Smooth muscle cell (in vitro differentiated cells): ENCODE measurements around the gene SRMS. TPM values are rescaled to one million over a fixed set of nuclear protein-coding genes. Genes with fewer than 3 reads are reported as not detected.

Experiments
- DNase-seq: peaks from one replicate; lab custom pipeline; 2025; ENCODE audit not compliant: unreplicated experiment; lab: John Stamatoyannopoulos, UW
- H2AFZ ChIP-seq: fragments of 200-600 bp; sonication (generic); 2 replicates; pipeline ENCODE4 v1.6.0; 2016; ENCODE audit warnings: antibody characterized with exemption, low read depth, mild to moderate bottlenecking
- H3F3A ChIP-seq: fragments of 200-600 bp; sonication (generic); 2 replicates; pipeline ENCODE4 v1.6.0; 2017; ENCODE audit warnings: antibody characterized with exemption, low read depth
- H3K27ac ChIP-seq: fragments of 200-600 bp; sonication (generic); 2 replicates; pipeline ENCODE4 v1.5.1; 2016; ENCODE audit warnings: low read depth, mild to moderate bottlenecking
- H3K27me3 ChIP-seq: fragments of 200-600 bp; sonication (generic); 2 replicates; pipeline ENCODE4 v1.6.1; 2016; ENCODE audit warnings: low read depth, mild to moderate bottlenecking
- H3K36me3 ChIP-seq: fragments of 200-600 bp; sonication (generic); 2 replicates; pipeline ENCODE4 v1.5.1; 2016; ENCODE audit warnings: low read depth
- H3K4me1 ChIP-seq: fragments of 200-600 bp; sonication (generic); 2 replicates; pipeline ENCODE4 v1.5.1; 2016; ENCODE audit warnings: low read depth
- H3K4me2 ChIP-seq: fragments of 200-600 bp; sonication (generic); 2 replicates; pipeline ENCODE4 v1.6.0; 2016; ENCODE audit warnings: mild to moderate bottlenecking
- H3K4me3 ChIP-seq: fragments of 200-600 bp; sonication (generic); 2 replicates; pipeline ENCODE4 v1.5.1; 2016; ENCODE audit warnings: mild to moderate bottlenecking
- H3K79me2 ChIP-seq: fragments of 200-600 bp; sonication (generic); 2 replicates; pipeline ENCODE4 v1.6.0; 2016; ENCODE audit warnings: low read depth, mild to moderate bottlenecking
- H3K9ac ChIP-seq: fragments of 200-600 bp; sonication (generic); 2 replicates; pipeline ENCODE4 v1.6.0; 2016; ENCODE audit warnings: low read depth
- H3K9me3 ChIP-seq: fragments of 200-600 bp; sonication (generic); replicated peaks from 2 replicates; pipeline ENCODE4 v1.5.1; 2016; ENCODE audit warnings: low read depth
- H4K20me1 ChIP-seq: fragments of 200-600 bp; sonication (generic); 2 replicates; pipeline ENCODE4 v1.6.0; 2016; ENCODE audit warnings: low read depth
- WGBS: methylation state at CpG from one replicate; pipeline ENCODE4 v1.1.7; 2016; ENCODE audit warnings: low lambda C conversion rate; 5-methylcytosine and 5-hydroxymethylcytosine counted together
- polyA plus RNA-seq: library from polyadenylated mRNA; unstranded; fragments of >200 nt; fragmentation: Nextera tagmentation; extraction: Ambion mirVana; gene quantifications from 2 replicates; pipeline ENCODE4 v1.2.1, GENCODE V29; 2016
- total RNA-seq: library from RNA; depleted of rRNA; stranded (reverse); fragments of >200 nt; gene quantifications from 2 replicates; pipeline ENCODE4 v1.2.3, GENCODE V29; 2014
- TF ChIP-seq, protein P1 (sequence below): fragments of 200-600 bp; sonication (generic); IDR thresholded peaks from 2 replicates; pipeline ENCODE4 v1.5.1; 2017; ENCODE audit warnings: borderline replicate concordance, mild to moderate bottlenecking, antibody characterized with exemption; ENCODE audit not compliant: insufficient read depth, poor library complexity, severe bottlenecking

SRMS gene
- total and polyA plus RNA-seq, 2 experiments from 2014 or later, result not detected

DNA sequence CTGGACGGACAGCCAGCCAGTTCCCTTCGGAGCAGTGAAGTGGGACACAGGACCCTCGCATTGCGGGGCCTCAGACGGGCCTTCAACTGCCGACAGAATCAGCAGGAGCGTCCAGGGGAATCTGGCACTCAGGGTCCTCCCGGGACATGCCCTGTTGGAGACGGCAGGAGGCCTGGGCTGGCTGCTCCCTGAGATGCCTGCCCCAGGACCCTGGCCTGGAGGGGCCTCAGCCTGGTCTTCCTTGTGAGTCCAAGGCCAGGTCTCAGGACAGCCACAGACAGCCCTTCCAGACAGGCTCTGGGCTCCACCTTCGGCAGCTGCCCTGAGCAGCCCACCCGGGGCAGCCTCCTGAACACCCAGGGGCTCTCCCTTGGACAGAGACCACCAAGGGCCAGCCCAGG lies 41.1 kb upstream of the SRMS start:
- Histone ChIP-seq H4K20me1 (no peaks in the 10 kb centered on the region), H2AFZ (no peak overlapping the region), H3K36me3 (no peaks in the 10 kb centered on the region), H3K4me3 (no peak overlapping the region), H3K9ac (no peak overlapping the region), H3K79me2 (no peaks in the 10 kb centered on the region), H3K4me1 (no peaks in the 10 kb centered on the region), H3K4me2 (no peak overlapping the region), H3K9me3 (no peaks in the 10 kb centered on the region), H3K27ac (no peak overlapping the region), H3F3A (no peaks in the 10 kb centered on the region), H3K27me3 (no peaks in the 10 kb centered on the region)
- TF ChIP-seq, protein P1, sequence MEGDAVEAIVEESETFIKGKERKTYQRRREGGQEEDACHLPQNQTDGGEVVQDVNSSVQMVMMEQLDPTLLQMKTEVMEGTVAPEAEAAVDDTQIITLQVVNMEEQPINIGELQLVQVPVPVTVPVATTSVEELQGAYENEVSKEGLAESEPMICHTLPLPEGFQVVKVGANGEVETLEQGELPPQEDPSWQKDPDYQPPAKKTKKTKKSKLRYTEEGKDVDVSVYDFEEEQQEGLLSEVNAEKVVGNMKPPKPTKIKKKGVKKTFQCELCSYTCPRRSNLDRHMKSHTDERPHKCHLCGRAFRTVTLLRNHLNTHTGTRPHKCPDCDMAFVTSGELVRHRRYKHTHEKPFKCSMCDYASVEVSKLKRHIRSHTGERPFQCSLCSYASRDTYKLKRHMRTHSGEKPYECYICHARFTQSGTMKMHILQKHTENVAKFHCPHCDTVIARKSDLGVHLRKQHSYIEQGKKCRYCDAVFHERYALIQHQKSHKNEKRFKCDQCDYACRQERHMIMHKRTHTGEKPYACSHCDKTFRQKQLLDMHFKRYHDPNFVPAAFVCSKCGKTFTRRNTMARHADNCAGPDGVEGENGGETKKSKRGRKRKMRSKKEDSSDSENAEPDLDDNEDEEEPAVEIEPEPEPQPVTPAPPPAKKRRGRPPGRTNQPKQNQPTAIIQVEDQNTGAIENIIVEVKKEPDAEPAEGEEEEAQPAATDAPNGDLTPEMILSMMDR, result no peak
- DNase-seq, result no peak
- WGBS, result 96% methylated on average over 11 of the region's 11 CpGs

GRCh38 chr20:63587776-63588591 lies 40.4 kb upstream of the SRMS start:
- Histone ChIP-seq H3F3A (no peaks in the 10 kb centered on the region), H2AFZ (no peak overlapping the region), H4K20me1 (no peaks in the 10 kb centered on the region), H3K4me2 (no peak overlapping the region), H3K27me3 (no peaks in the 10 kb centered on the region), H3K9ac (no peak overlapping the region), H3K9me3 (no peaks in the 10 kb centered on the region), H3K4me3 (no peak overlapping the region), H3K4me1 (no peaks in the 10 kb centered on the region), H3K36me3 (no peaks in the 10 kb centered on the region), H3K79me2 (no peaks in the 10 kb centered on the region), H3K27ac (no peak overlapping the region)
- TF ChIP-seq, protein P1, result no peak
- no peak for DNase-seq
- WGBS, result 92% methylated on average over 19 of the region's 19 CpGs

DNA sequence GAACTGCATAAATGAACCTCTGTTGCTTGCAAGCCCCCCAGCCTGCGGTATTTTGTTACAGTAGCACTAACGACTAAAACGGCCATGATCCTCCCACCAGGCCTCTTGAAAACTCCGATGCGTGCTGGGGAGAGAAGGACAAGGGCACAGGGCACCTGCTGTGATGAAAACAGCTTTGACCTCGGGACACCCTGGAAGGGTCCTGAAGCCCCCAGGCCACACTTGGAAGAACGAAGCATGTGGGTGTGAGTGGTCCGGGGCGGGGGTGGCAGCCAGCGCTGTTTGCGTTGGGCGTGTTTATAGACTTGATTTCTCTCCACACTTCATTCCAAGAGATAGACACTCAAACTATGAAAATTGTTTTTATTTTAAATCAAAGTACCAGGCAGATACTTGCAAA lies 39.7 kb upstream of the SRMS start:
- no peaks in the 10 kb centered on the region for H3K4me1 ChIP-seq
- H3K79me2 ChIP-seq, result no peaks in the 10 kb centered on the region
- H3K4me3 ChIP-seq, result no peak overlapping the region
- no peaks in the 10 kb centered on the region for H3F3A ChIP-seq
- H3K36me3 ChIP-seq, result no peaks in the 10 kb centered on the region
- H3K9me3 ChIP-seq, result no peaks in the 10 kb centered on the region
- H3K4me2 ChIP-seq, result no peak overlapping the region
- DNase-seq, result no peak
- H3K27ac ChIP-seq, result no peak overlapping the region
- no peak overlapping the region for H2AFZ ChIP-seq
- H3K9ac ChIP-seq, result no peak overlapping the region
- TF ChIP-seq, protein P1, result no peak
- WGBS, result 95% methylated on average over 12 of the region's 12 CpGs
- H4K20me1 ChIP-seq, result no peaks in the 10 kb centered on the region
- H3K27me3 ChIP-seq, result no peaks in the 10 kb centered on the region

DNA sequence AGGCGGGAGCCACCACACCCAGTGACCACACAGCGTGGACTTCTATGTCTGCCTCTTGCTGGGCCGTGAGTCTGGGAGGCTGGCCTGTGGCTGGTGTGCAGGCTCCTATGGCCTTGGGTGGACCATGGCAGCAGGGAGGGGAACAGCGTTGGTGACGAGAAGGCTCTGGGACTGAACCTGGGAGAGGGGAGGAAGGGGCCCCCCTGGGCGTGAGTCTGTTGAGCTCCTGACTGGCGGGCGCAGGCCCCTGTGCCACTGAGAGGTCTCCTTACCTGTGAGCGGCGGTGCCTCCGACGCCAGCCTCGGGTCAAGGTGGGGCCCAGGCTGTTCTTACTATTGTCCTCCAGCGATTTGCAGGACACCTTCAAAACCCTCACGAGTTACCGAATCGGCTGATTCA lies 39.2 kb upstream of the SRMS start:
- H2AFZ ChIP-seq, result no peak overlapping the region
- H3K36me3 ChIP-seq, result no peaks in the 10 kb centered on the region
- H3K9ac ChIP-seq, result no peak overlapping the region
- no peaks in the 10 kb centered on the region for H3K9me3 ChIP-seq
- TF ChIP-seq, protein P1, result no peak
- no peak overlapping the region for H3K4me2 ChIP-seq
- H3K4me1 ChIP-seq, result no peaks in the 10 kb centered on the region
- H3K79me2 ChIP-seq, result no peaks in the 10 kb centered on the region
- WGBS, result 96% methylated on average over 16 of the region's 17 CpGs
- no peak overlapping the region for H3K27ac ChIP-seq
- H3F3A ChIP-seq, result no peaks in the 10 kb centered on the region
- no peak overlapping the region for H3K4me3 ChIP-seq
- no peaks in the 10 kb centered on the region for H3K27me3 ChIP-seq
- no peaks in the 10 kb centered on the region for H4K20me1 ChIP-seq
- DNase-seq, result no peak
